ENCODE results near the gene TMEM134. TPM values are rescaled to one million over a fixed set of nuclear protein-coding genes. Genes with fewer than 3 reads are reported as not detected.
A peak's percentile ranks its signal among the peaks of the same experiment; 100 is the strongest.

The TMEM134 gene
- total and polyA plus RNA-seq, 9 of the 15 experiments (the other 6 are each of a cell fraction or from before 2014, with no cell fraction given): 0.63 to 48.4 (median 10.7) TPM

DNA sequence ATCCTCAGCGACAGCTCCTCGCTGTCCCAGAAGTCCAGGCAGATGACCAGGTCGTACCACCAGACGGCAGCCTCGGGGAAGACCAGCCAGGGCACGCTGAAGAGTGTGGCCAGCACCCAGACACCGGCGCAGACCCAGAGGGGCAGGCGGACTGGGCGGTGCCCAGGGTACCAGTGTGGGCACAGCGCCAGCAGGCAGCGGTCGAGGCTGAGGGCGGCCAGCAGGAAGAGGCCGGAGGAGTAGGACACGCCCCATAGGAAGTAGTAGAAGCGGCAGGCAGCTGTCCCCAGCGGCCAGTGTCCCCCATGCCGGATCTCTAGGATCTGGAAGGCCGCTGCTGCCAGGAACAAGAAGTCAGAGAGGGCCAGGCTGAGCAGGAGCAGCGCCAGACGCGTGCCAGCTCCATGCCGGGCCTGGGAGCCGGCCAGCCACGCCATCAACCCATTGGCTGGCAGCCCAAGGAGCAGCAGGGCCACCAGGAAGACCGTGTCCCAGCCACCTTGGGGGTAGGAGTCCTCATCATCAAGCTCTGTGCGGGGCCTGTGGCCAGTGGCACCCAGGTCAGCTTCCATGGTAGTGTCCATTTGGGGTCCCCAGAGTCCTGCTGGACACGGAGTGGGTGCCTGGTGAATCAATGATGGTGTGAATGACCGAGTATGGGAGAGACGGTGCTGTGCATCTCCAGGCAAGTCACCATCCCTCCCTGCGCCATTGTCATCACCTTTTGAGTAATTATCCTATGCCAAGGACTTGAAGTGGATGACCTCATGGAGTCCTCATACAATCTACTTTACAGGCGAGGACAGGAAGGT lies 16.7 kb downstream of the TMEM134 start, which contains the start of gene GPR152:
Gene GPR152 (minus strand): TSS at position 589 of the 812 bp plus-strand sequence. CDS start 5 bp downstream, at position 584.
- CTCF ChIA-PET (ENCODE audit: low intra/inter-chr PET ratio): no interaction called here
- in situ Hi-C loops (cut with MboI) (no loop called here), intact Hi-C loops (cut with micrococcal nuclease) (no loop called here)
- Histone ChIP-seq H3K4me2 (ENCODE audit: insufficient read depth, low read length) (no peak within 1 kb of the TSS), H3K9me1 (ENCODE audit: control insufficient read depth, insufficient read depth, low read length) (no peaks in the 10 kb centered on the region), H4K20me1 (replicated peaks; ENCODE audit: control insufficient read depth, insufficient read depth, low read length) (no peaks in the 10 kb centered on the region), H3K27ac (ENCODE audit: extremely low read depth, low read depth, low read length) (no peak within 1 kb of the TSS), H3K9me3 (replicated peaks; ENCODE audit: control insufficient read depth, insufficient read depth, low read depth, low read length) (no peaks in the 10 kb centered on the region), H3K79me2 (ENCODE audit: control insufficient read depth, insufficient read depth, low read length) (no peaks in the 10 kb centered on the region), H3K27me3 (ENCODE audit: control insufficient read depth in 2 of 2, insufficient read depth in 2 of 2, low read length in 2 of 2) (no peaks in the 10 kb centered on the region), H3K9ac (ENCODE audit: insufficient read depth in 1 of 2, low read depth in 2 of 2, low read length in 2 of 2) (peak within 1 kb of the TSS in 1 of 2 experiments; percentile 73; a peak in 2 of 4 replicates), H2AFZ (ENCODE audit: low read depth, low read length) (peak within 1 kb of the TSS; percentile 58), H3K4me1 (replicated peaks in 1 of 2; ENCODE audit: control insufficient read depth in 2 of 2, insufficient read depth in 2 of 2, low read length in 2 of 2) (peaks cover 0 to 40% of the 10 kb centered on the region in 2 experiments; a peak in 2 of 5 replicates), H3K36me3 (ENCODE audit: control insufficient read depth, insufficient read depth, low read length) (no peaks in the 10 kb centered on the region), H3K4me3 (no peak within 1 kb of the TSS)
- POLR2A ChIA-PET: interaction anchor here (0.6 to 1.5 kb wide), 3 partner anchors 11 to 12 kb away, joined by 3 to 6 read pairs (median 4); no protein-coding TSS in a partner anchor
- FAIRE-seq (no peak), ATAC-seq (peak; percentile 25; the same call in 1 of the 3 replicates), DNase-seq (ENCODE audit: extremely low read depth in 1 of 4, low spot score in 3 of 4) (no peak)
- no TSS peak for BruUV-seq (replicated peaks)
- 67% methylated on average over 17 of the region's 33 CpGs for WGBS (ENCODE audit: insufficient coverage, low coverage, missing lambda C conversion rate)
- TF ChIP-seq TFAM (CRISPR knock-in tag; conservative IDR thresholded peaks at IDR 0.05): no peak
- TF ChIP-seq ZFP30 (CRISPR knock-in tag; IDR thresholded peaks at IDR 0.05; ENCODE audit: borderline replicate concordance): no peak
- TF ChIP-seq, protein P1, sequence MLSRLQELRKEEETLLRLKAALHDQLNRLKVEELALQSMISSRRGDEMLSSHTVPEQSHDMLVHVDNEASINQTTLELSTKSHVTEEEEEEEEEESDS (CRISPR knock-in tag; IDR thresholded peaks at IDR 0.05): no peak
- TF ChIP-seq NFIC (IDR thresholded peaks at IDR 0.05): peak; percentile 57
- no peak for TF ChIP-seq L3MBTL2 (IDR thresholded peaks at IDR 0.05)
- TF ChIP-seq, protein P2, sequence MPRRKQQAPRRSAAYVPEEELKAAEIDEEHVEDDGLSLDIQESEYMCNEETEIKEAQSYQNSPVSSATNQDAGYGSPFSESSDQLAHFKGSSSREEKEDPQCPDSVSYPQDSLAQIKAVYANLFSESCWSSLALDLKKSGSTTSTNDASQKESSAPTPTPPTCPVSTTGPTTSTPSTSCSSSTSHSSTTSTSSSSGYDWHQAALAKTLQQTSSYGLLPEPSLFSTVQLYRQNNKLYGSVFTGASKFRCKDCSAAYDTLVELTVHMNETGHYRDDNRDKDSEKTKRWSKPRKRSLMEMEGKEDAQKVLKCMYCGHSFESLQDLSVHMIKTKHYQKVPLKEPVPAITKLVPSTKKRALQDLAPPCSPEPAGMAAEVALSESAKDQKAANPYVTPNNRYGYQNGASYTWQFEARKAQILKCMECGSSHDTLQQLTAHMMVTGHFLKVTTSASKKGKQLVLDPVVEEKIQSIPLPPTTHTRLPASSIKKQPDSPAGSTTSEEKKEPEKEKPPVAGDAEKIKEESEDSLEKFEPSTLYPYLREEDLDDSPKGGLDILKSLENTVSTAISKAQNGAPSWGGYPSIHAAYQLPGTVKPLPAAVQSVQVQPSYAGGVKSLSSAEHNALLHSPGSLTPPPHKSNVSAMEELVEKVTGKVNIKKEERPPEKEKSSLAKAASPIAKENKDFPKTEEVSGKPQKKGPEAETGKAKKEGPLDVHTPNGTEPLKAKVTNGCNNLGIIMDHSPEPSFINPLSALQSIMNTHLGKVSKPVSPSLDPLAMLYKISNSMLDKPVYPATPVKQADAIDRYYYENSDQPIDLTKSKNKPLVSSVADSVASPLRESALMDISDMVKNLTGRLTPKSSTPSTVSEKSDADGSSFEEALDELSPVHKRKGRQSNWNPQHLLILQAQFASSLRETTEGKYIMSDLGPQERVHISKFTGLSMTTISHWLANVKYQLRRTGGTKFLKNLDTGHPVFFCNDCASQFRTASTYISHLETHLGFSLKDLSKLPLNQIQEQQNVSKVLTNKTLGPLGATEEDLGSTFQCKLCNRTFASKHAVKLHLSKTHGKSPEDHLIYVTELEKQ (CRISPR knock-in tag; IDR thresholded peaks at IDR 0.05): no peak
- TF ChIP-seq, protein P3, sequence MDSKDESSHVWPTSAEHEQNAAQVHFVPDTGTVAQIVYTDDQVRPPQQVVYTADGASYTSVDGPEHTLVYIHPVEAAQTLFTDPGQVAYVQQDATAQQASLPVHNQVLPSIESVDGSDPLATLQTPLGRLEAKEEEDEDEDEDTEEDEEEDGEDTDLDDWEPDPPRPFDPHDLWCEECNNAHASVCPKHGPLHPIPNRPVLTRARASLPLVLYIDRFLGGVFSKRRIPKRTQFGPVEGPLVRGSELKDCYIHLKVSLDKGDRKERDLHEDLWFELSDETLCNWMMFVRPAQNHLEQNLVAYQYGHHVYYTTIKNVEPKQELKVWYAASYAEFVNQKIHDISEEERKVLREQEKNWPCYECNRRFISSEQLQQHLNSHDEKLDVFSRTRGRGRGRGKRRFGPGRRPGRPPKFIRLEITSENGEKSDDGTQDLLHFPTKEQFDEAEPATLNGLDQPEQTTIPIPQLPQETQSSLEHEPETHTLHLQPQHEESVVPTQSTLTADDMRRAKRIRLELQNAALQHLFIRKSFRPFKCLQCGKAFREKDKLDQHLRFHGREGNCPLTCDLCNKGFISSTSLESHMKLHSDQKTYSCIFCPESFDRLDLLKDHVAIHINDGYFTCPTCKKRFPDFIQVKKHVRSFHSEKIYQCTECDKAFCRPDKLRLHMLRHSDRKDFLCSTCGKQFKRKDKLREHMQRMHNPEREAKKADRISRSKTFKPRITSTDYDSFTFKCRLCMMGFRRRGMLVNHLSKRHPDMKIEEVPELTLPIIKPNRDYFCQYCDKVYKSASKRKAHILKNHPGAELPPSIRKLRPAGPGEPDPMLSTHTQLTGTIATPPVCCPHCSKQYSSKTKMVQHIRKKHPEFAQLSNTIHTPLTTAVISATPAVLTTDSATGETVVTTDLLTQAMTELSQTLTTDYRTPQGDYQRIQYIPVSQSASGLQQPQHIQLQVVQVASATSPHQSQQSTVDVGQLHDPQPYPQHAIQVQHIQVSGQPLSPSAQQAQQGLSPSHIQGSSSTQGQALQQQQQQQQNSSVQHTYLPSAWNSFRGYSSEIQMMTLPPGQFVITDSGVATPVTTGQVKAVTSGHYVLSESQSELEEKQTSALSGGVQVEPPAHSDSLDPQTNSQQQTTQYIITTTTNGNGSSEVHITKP (IDR thresholded peaks at IDR 0.05; ENCODE audit: partially characterized antibody): peak; percentile 63
- TF ChIP-seq, protein P4, sequence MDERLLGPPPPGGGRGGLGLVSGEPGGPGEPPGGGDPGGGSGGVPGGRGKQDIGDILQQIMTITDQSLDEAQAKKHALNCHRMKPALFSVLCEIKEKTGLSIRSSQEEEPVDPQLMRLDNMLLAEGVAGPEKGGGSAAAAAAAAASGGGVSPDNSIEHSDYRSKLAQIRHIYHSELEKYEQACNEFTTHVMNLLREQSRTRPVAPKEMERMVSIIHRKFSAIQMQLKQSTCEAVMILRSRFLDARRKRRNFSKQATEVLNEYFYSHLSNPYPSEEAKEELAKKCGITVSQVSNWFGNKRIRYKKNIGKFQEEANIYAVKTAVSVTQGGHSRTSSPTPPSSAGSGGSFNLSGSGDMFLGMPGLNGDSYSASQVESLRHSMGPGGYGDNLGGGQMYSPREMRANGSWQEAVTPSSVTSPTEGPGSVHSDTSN (CRISPR knock-in tag; IDR thresholded peaks at IDR 0.05; ENCODE audit: low read depth): no peak
- TF ChIP-seq, protein P4 (tag; conservative IDR thresholded peaks at IDR 0.05; ENCODE audit: low read depth): 0 out of 2 replicates have a peak, but pooled peaks have one; percentile 13
- TF ChIP-seq KAT8 (IDR thresholded peaks at IDR 0.05; ENCODE audit: low read depth): no peak
- peak; percentile 33 for TF ChIP-seq ZFP36 (IDR thresholded peaks at IDR 0.05; ENCODE audit: low read depth, low read length, partially characterized antibody)

All from K562 (cell line).